Measurements from ENCODE around the gene EDA2R.

EDA2R gene

DNA sequence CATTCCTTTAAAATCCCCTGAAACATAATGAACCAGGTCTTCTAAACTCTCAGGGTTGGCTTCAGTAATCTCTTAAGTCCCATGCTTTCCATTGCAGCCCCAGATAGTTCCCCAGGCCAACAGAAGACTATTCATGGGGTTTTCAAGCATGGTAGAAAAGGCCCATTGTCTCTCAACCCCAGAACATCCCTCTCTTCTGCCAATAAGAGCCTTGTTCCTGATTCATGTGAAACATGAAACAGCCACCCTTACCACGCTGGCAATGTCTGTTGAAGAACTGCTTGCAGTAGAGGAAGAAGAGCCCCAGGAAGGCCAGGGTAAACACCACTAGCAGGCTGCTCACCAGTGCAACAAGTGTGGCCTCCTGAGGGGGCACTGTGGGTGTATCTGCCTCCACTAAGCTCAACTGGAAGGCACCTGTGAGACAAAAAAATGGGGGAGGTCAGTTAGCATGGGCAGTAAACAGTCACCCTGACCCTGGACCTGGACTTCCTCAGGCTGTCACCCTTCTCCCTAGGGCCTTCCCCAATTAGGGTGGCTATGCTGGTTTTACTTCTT, 36.4 kb downstream of the EDA2R start:
- TF ChIP-seq SPI1 (IDR thresholded peaks at IDR 0.05; ENCODE audit: low read depth, low read length) (no peak), POLR2AphosphoS5 (IDR thresholded peaks at IDR 0.05; ENCODE audit: low read depth, low read length) (no peak), POU2F2 (IDR thresholded peaks at IDR 0.05; ENCODE audit: low read depth, low read length) (no peak), TAF1 (IDR thresholded peaks at IDR 0.05; ENCODE audit: low read depth, low read length) (no peak), PAX5 (IDR thresholded peaks at IDR 0.05; ENCODE audit: insufficient read depth, low read length, severe bottlenecking) (no peak), POLR2A (IDR thresholded peaks at IDR 0.05; ENCODE audit: low read depth, low read length) (no peak)
- DNase-seq (ENCODE audit: insufficient read length, low spot score) (no peak), FAIRE-seq (no peak)

DNA sequence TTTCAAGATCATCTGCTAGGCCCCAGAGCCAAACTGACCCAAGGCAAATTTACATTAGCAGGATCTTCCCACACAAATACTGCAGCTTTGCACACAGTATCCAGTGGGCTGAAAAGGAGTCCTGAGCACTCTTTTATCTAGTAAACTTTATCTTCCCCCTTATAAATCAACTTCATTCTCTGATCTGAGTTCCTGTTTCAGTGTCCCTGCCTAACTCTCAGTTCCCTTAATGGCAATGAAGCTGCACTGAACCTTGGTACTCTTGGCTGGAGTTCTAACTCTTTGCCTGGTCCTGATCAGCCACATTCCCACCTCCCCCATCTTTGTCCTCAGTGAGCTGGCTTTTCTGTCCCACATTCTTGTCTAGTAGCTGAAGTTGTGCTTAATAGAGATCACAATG, 37.4 kb downstream of the EDA2R start:
- DNase-seq (ENCODE audit: insufficient read length, low spot score) (no peak), FAIRE-seq (no peak)

DNA sequence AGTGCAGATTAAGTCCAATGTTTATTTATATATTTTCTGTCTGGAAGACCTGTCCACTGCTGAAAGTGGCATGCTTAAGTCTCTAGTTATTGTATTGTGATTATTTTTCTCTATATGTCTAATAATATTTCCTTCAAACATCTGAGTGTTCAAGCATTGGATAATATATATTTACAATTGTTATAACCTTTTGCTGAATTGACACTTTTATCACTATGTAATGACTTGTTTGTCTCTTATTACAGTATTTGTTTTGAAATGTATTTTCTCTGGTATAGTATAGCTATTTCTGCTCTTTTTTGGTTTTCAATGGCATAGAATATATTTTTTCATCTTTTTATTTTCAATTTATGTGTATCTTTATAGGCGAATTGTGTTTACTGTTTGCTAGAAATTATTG, 59.7 kb downstream of the EDA2R start:
- no peak for TF ChIP-seq POLR2A (IDR thresholded peaks at IDR 0.05; ENCODE audit: low read depth, low read length)
- no peak for TF ChIP-seq POU2F2 (IDR thresholded peaks at IDR 0.05; ENCODE audit: low read depth, low read length)
- no peak for TF ChIP-seq SPI1 (IDR thresholded peaks at IDR 0.05; ENCODE audit: low read depth, low read length)
- TF ChIP-seq PAX5 (IDR thresholded peaks at IDR 0.05; ENCODE audit: insufficient read depth, low read length, severe bottlenecking): no peak
- TF ChIP-seq TAF1 (IDR thresholded peaks at IDR 0.05; ENCODE audit: low read depth, low read length): no peak
- no peak for TF ChIP-seq POLR2AphosphoS5 (IDR thresholded peaks at IDR 0.05; ENCODE audit: low read depth, low read length)
- no peak for FAIRE-seq
- DNase-seq (ENCODE audit: insufficient read length, low spot score): no peak

More for the DNA sequence above, 37.4 kb downstream of the EDA2R start:
- no peak for TF ChIP-seq POLR2A (IDR thresholded peaks at IDR 0.05; ENCODE audit: low read depth, low read length)
- TF ChIP-seq SPI1 (IDR thresholded peaks at IDR 0.05; ENCODE audit: low read depth, low read length): peak; percentile 44

DNA sequence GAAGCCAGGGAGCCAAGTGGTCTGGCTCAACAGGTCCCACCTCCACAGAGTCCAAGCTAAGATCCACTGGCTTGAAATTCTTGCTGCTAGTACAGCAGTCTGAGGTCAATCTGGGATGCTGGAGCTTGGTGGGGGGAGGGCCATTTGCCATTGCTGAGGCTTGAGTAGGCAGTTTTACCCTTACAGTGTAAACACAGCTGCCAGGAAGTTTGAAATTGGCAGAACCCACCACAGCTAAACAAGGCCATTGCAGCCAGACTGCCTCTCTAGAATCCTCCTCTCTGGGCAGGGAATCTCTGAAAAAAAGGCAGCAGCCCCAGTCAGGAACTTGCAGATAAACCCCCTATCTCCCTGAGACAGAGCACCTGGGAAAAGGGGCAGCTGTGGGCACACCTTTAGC, 84.9 kb downstream of the EDA2R start:
- no peak for FAIRE-seq
- no peak for DNase-seq (ENCODE audit: insufficient read length, low spot score)

DNA sequence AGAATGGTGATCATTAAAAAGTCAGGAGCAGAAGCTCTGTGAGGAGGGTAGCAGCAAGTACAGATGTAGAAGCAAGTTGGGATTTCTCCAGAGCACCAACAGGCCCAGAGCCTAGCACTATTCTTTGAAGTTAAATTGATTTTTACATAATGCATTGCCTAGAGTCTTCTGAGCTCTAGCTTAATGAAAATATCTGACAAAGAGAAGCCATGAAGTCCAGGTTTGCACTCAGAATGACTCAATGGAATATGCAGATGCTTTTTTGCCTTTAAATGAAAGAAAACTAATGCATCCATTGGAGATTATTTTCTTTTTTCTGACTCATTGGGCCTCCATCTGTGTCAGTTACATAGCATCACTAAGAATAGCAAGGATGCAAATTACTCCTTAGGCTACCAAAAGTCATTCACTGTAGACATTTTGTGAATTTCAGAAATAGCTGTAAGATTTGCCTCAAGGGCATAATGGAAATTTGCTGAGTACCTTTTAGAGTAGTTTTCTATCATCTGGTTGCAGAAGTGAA, 91.0 kb downstream of the EDA2R start:
- no peak for TF ChIP-seq PAX5 (IDR thresholded peaks at IDR 0.05; ENCODE audit: insufficient read depth, low read length, severe bottlenecking)
- no peak for TF ChIP-seq SPI1 (IDR thresholded peaks at IDR 0.05; ENCODE audit: low read depth, low read length)
- no peak for TF ChIP-seq POLR2A (IDR thresholded peaks at IDR 0.05; ENCODE audit: low read depth, low read length)
- DNase-seq (ENCODE audit: insufficient read length, low spot score) (no peak), FAIRE-seq (no peak)

More for the DNA sequence above, 84.9 kb downstream of the EDA2R start:
- TF ChIP-seq SPI1 (IDR thresholded peaks at IDR 0.05; ENCODE audit: low read depth, low read length) (no peak), POLR2AphosphoS5 (IDR thresholded peaks at IDR 0.05; ENCODE audit: low read depth, low read length) (no peak), POU2F2 (IDR thresholded peaks at IDR 0.05; ENCODE audit: low read depth, low read length) (no peak), PAX5 (IDR thresholded peaks at IDR 0.05; ENCODE audit: insufficient read depth, low read length, severe bottlenecking) (no peak), TAF1 (IDR thresholded peaks at IDR 0.05; ENCODE audit: low read depth, low read length) (no peak), POLR2A (IDR thresholded peaks at IDR 0.05; ENCODE audit: low read depth, low read length) (no peak)

Measured in GM12891 (cell line).